Dedifferentiated amniotic fluid mesenchymal stem cell (primary cell): ENCODE results near the gene GRIA3.
"Not testable (repeated sequence)": the region's sequence is repeated elsewhere in the genome, so short reads cannot be mapped to it uniquely, and the experiment has no call there.

Source experiments
- DNase-seq: peaks from one replicate; pipeline ENCODE4 v3.0.0-alpha.2; 2016; ENCODE audit errors: extremely low spot score

Gene GRIA3

DNA sequence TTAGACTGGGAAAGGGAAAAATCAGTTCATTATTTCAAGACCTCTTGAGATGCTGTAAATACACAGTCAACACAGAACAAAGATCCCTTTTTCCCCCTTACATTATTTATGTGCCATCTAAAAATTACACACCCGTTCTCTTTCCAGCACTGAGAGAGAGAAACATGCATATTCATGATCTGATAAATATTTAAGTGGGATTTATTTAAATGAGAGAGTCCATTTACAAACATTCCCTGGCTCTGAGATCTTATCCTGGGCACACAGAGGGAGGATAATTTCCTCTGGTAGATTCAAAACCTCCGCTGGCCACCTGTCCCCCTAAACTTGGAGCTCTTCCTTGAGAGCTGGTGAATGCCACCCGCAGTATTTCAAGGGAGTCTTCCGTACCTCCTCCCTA, 88.6 kb downstream of the GRIA3 start:
- no peak for DNase-seq

DNA sequence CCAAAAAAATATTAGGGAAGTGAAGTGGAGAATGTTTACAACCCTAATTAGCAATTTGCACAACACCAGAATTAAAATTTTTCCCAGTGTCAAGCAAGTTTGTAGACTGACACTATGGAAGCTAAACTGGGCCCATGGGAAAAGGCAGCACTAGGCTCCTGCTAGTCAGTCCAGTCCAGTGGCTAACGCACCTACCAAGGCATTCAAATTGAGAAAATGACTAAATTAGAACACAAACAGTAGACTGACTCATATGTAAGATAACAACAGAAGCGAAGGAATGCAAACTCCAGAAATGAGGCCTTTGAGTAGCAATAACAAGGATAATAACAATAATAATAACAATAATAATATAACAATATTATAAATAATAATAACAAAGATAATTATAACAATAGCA, 90.7 kb downstream of the GRIA3 start:
- DNase-seq: no peak

DNA sequence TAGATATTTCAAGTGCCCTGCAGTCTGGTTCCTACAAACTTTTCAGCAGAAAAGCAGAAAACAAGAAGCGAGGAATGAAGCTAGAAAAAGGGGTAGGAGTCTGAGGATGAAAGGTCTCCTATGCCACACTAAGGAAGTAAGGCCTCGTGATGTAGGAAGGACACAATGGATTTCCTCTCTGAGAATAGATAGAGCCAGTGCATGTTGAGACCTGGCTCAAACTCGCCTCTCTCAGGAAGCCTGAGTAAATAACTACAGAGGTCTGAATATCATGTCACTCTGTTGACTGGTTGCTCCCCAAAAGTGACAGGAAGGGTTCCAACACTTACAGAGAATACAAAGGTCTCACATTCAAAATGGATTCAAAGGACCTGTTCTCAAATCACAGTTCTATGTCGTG, 93.3 kb downstream of the GRIA3 start:
- no peak for DNase-seq

DNA sequence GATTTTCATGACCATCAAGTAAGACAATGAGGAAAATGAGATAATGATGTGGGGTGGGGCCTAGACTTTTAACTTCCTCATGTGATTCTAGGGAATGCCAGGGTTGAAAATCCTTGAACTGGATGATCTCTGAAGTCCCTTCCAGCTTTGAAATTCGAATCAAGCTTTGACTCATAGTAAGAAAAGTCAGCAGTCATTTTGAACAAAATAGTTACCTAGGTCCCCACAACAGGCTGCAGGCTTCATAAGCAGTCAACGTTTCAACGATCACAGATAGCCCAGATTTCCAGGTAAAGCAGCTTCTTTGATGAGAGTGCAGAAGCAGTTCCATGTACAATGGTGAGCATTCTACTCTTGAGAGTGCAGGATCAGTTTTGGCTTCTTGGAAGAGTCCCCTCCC, 93.7 kb downstream of the GRIA3 start:
- DNase-seq: no peak

DNA sequence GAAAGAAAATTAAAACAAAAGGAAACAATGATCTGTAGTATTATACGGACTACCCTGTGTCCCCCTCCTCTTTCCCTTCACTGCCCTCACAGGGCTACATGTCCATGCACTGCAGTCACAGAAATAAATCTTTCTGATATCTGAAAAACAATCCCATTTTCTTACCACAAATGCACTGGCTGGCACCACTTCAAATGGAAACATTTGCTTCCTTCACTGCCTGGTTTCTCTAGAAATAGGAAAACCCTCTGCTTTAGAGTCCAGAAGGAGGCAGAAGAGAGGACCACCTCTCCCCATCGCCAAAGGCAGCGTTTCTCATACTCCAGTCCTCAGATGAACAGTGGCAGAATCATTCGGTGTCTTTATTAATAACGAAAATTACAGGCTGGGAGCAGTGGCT, 98.2 kb downstream of the GRIA3 start:
- DNase-seq: no peak

DNA sequence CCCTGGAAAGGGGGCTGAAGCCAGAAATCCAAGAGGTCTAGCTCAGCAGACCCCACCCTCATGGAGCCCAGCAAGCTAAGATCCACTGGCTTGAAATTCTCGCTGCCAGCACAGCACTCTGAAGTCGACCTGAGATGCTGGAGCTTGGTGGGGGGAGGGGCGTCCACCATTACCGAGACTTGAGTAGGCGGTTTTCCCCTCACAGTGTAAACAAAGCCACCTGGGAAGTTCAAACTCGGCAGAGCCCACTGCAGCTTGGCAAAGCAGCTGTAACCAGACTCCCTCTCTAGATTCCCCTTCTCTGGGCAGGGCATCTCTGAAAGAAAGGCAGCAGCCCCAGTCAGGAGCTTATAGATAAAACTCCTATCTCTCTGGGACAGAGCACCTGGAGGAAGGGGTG, 99.3 kb downstream of the GRIA3 start:
- DNase-seq: not testable (repeated sequence)

DNA sequence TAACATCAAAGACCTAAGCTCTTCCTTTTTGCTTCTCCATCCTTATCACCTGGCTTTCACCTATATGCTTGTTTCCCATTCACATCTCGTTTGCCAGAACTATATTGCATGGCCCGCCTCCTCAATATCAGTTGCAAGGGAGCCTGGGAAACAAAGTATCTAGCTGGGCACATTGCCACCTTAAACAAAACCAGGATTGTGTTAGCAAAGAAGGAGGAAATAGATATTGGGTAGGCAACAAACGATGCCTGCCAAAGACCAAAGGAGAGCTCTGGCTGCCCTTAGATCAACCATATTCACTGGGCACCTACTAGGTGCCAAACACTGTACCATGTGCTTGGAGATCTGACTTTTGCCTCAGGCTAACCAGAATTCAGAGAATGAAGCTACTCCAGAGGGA, 107.5 kb downstream of the GRIA3 start:
- DNase-seq: no peak

DNA sequence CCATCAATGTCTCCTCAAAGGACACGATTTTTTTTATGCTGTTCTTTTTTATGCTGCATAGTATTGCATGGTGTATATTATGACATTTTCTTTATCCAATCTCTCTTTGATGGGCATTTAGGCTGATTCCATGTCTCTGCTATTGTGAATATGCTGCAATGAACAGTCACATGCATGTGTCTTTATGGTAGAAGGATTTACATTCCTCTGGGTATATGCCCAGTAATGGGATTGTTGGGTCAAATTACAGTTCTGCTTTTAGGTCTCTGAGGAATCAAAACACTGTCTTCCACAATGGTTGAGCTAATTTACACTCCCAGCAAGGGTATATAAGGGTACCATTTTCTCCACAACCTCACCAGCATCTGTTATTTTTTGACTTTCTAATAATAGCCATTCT, 113.9 kb downstream of the GRIA3 start:
- no peak for DNase-seq

DNA sequence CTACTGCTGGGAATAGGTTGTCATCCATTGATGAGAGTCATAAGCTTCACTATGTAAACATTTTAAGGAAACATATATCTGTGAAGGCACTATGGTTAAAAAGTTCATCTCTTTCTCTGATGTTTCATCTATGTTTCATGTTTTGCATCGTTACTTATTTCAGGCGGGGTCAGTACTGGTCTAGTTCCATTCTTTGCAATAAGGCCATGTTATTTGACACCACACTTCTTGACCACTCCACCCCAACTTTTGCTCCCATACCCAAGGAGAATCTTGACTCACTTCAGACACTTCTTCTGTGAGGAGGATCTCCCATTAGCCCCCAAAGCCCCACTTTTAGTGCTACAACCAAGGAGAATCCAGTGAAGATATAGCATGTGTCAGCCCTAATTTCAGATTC, 119.4 kb downstream of the GRIA3 start:
- no peak for DNase-seq

DNA sequence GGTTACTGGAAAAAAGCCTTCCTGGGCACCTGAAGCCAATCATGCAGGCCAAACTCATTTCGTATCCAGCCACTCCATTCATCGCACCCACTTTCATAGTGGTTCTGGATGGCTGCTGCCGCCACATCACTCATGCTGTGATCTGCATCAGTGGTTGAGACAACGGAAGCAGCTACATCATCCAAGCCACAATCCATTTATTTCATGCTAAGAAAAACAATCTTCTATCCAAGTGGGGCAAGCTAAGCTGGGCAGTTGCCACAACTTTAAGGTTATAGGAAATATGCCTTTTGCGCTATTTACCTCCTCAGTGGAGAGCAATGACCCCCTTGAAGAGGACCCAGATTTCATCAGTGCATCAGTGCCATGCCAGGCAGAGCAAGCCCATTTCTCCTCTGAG, 124.6 kb downstream of the GRIA3 start:
- no peak for DNase-seq

DNA sequence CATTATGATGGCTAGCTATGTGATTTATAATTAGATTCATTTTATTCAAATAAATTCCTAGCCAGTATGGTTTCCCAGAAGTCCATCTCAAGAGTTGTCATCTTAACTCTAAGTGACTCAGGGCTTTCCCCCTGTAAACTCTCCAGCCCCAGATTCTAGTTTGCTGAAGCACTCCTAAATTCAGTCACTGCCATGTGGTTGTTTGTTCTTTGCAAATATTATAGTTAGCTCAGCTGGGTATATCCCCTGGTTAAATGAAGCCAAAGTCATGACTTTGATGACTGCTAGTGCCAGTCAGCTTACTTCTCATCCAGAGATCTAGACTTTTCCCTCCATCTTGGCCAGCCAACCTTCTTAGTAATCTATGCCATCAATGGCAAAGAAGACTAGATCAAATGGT, 126.0 kb downstream of the GRIA3 start:
- no peak for DNase-seq

DNA sequence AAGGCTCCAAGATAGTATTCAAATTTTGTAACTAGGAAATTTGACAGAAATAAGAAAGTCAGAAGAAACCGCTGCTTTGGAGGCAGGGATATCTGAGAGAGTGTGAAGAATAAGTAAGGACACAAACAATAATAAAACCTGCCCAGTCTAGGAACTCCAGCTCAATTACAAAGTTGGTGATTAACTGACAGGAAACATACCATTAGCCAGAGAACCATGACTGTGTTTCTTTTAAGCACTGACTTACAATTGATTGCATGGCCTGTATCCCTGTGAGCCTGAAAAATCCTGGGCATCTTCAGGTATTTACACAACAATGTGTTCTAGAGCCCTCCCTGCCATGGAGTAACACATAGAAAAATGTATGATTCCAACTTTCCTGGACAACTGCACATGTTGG, 127.4 kb downstream of the GRIA3 start:
- DNase-seq: no peak

DNA sequence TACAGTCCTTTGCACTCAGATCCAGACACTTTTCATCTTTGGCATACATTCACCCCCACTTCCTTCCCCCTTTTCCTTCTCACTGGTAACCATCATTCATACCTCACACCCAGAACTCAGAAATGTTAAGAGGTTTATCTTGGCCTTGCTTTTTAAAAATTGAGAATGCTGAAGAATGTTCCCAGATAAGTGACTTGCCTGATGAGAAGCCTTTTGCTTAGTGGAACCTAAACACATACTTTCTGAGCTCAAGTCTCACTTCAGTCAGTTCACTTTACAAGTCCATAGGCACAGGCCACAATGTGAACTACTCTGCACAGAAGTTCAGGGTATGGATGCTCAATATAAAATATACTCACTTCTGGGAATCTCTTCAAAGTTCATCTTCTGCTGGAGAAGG, 129.4 kb downstream of the GRIA3 start:
- no peak for DNase-seq

DNA sequence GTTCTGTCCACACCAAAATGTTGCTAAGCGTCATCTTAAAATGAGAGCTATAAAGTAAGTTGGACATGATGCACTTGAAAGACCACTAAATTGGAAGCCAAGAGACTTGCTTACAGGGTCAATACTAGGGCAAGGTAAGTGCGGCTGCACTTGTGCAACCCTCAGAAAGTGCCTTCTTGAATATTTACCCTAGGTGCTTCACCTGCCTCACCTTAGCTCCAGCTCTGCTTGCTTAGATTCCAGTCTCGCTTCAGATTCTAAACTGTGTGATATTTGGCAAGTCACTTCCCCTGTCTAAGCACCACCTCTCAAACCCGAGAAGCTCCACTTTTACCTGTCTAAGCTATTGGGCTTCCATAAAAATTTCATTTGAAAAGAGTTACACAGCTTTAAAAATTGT, 136.5 kb downstream of the GRIA3 start:
- no peak for DNase-seq

DNA sequence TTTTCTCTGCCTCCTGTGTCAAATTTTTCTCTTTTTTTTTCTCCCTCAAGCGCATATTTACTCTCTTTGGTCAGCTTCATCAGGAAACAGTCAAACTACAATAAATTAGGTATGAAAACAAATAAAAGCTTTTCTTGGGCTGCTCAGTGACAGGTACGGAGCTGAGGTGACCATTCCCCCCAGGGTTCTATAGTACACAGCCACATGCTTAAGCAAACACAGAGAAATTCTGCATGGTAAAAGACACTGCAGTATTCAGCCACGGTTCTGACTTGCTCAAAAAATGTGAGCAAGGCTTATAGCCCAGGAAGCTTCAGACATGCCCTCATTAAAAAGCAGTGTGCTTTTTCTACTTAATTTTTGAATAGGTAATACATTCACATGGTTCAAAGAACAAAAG, 138.5 kb downstream of the GRIA3 start:
- no peak for DNase-seq

DNA sequence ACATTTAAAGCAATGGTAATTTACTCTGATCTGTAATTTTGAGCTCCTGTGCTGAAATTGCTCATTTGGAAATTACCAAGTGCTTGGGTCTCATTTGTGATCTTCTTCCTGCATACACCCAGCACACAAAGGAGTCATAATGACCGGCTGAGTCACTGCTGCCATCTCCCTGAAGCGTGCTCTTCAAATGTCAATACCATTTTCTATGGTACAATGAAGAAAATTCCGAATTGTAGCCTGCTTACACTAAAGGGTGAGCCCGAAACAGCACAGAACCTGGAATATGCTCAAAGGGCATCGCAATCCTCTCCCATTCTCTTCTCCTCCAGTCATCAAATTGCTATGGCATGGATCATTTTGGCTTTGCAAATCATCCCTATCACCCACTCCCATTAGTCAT, 140.5 kb downstream of the GRIA3 start:
- DNase-seq: no peak

DNA sequence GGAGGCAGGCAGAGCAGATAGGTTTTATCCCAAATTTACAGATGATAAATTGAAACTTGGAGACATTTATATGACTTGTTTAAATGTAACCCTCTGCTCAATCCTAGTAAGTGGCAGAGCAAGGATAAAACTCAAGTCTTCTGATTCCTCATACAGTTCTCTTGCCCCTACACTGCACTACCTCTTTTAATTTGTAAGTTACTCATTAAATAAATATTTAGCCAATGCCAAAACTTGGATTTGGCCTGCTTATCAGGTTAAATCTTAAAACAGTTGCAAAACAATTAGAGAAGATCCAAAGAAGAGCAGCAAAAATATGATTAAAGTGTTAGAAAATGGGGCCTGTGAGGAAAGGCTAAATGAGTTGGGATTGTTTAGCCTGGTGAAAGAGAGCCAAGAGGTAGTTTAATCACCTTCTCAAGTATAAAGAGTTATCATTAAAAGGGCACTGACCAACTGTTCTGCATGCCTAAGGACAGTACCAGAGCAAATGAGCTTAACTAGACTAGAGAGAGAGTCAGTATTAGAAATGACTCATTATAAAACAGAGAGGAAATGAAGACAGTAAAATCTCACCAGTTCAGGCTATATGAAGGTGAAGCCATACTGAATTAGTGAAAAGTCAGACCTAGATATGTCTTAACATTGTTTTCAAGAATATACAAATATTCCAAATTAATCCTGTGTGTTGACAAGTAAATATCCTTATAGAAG, 146.3 kb downstream of the GRIA3 start:
- DNase-seq: no peak

DNA sequence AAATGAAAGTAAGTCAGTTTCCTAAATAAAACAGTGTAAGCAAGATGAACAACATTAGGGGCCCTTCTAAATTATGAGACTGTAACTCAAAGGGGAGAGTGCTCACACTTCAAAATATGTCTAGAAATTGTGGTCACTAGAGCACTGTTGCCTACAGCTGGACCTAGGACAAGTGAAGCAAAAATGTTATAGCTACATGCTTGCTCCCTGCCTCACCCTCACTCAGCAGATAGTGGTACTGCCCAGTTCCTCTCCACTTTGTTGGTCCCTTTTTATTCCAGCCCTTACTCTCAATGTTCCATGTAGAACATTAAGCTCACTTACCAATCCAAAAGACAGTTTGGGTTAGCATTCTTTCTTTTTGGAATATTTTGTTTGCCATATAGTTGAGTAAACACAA, 147.3 kb downstream of the GRIA3 start:
- no peak for DNase-seq

DNA sequence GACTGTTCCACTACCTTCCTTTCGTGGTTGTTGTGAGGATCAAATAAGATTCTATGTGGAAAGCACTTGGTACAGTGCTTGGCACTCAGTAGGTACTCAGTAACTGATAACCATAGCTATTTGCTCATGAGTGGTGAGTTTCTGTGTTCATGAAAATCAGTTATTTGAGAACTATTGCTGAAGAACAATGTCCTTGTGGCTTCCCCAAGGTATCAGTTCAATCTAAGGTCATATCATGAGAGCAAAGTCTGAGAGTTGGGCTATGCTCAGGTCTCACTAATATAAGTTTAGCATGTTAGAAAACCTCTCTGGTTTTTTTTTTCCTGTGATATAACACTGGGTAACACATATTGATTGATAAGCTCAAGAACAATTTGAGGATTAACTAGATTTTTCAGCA, 147.8 kb downstream of the GRIA3 start:
- DNase-seq: no peak

DNA sequence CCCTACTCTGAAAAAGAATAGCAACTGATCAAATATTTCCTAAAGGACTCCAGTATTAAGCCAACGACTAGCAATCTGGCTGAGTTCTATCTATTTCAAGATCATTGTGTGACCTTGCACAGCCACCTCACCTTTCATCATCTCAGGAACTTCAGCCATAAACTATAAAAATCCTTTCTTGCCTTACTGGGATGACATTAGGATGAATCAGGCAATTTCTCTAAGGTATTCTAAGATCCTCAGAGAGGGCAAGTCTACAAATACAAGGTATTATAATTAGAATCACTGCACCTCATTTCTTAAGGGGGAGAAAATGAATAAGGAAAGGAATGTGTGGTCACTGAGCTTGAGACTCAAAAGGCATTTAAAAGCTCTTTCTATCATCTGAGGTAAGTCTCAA, 152.6 kb downstream of the GRIA3 start:
- no peak for DNase-seq

DNA sequence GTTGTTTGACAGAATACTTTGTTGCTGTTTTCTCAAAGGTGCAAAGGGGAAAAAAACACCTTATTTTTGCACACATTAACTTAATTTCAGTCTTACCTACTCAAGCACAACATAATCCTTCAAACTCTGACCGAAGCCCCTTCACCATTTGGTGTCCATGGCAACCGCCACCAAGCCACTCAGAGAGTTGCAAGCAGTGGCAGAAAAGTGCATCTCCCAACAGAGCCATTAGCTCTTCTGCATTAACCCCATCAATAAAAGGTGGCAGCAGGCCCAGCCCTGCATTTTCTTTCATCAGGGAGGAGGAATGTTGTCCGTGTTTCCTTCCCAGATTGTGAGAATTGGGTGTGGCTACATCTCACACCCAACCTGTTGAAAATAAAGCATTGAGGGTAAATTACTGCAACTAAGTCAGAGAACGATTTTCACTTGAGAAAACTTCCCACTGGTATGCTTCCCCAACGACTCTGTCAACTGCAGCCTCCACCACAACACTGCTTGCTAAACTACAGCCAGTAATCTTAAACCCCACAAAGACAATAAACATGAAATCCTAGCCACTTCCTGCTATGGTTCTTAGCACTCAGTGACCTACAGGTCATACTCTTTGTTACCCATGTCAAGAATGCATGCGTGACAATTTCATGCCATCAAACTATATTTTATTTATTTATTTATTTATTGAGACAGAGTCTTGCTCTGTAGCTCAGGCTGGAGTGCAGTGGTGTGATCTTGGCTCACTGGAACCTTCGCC, 154.0 kb downstream of the GRIA3 start:
- no peak for DNase-seq

DNA sequence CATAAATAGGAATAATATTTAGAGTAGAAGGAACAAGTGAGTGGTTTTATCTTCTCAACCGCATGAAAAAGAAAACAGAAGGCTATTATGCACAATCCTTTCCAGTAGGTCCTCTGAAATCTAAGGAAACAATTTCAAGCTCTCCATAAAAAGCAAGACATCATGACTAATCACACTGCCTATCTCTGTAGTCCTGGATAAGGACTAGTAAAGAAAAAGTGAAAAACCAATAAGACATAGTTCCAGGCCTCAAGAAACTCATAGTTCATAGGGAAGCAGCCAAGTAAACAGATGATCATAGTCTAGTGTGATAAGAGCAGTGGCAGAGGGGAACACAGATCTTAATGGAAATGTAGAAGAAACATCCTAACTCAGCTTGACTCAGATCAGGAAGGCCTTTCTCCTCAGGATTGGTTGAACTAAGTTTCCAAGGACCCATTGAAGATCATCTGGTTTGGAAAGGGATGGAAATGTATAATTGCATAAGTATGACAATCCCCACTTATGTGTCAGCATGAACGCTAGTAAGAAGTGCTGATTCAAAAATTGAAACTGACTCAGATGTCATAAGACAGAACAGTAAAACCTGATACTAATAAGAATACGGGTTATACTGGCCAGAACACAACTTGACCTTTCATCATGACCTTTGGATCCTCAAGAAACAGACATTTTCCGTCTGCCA, 155.3 kb downstream of the GRIA3 start:
- DNase-seq: peak; percentile 46

DNA sequence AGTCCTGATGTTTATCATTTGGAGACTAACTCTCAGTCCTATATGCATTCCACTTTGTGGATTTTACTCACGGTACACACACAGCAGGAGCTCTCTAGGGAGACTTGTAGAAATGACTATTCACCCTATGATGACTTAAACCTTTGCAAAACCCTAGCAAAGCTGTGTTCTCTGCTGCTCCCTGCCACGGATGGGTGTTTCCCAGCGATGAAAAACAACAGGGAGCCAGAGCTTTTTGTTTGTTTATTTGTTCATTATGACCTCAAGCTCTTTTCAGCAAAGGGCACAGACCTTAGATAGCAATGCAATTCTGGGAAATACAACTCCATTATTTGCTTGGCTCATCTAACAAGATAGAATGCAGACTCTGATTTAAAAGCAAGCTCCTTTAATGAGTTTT, 156.6 kb downstream of the GRIA3 start:
- DNase-seq: peak; percentile 40
